Measurements from ENCODE around the gene BABAM1. TPM values are rescaled to one million over a fixed set of nuclear protein-coding genes. Genes with fewer than 3 reads are reported as not detected.

Gene BABAM1
- total and polyA plus RNA-seq, 8 donors = 25.5 to 71.1 (median 33.0) TPM

DNA sequence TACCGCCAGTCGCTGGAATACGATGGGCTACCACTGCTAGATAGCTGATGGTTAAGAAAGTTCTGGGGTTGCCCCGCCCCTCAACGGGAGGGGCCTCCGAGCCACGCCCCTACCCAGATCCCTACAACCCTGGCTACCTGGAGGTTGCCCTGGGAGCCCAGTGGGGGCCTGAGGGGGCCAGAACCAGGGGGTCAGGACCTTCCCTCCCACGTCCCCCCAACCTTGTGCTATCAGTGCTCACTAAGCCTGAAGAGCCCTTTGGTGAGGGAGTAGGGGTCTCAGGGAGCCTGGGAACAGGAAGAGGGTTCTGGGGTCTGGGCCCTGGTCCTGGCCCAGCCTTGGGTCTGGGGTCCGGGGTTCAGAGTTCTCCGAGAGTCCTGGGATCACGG is 32.3 kb upstream of the BABAM1 start:
- H3K36me3 ChIP-seq = peaks cover 0 to 19% (median 8%) of the 10 kb centered on the region in 3 donors
- no peaks in the 10 kb centered on the region for H3K27me3 ChIP-seq
- H3K27ac ChIP-seq = peak overlapping the region in 3 of 4 donors; percentile 42 to 69 (median 64)
- H3K4me1 ChIP-seq = peaks cover 1 to 18% (median 5%) of the 10 kb centered on the region in 3 donors
- ATAC-seq (peak; percentile 59 to 81 (median 78)), DNase-seq (peak in 3 of 6 donors; percentile 63 to 81 (median 73)), FAIRE-seq (no peak)
- intact Hi-C loops (cut with DNase I) = no loop called here
- peak overlapping the region in 1 of 4 donors; percentile 59 for H3K4me3 ChIP-seq
- 46 to 53% methylated on average over 11 of the region's 11 CpGs for WGBS, 2 donors
- TF ChIP-seq, protein P1, sequence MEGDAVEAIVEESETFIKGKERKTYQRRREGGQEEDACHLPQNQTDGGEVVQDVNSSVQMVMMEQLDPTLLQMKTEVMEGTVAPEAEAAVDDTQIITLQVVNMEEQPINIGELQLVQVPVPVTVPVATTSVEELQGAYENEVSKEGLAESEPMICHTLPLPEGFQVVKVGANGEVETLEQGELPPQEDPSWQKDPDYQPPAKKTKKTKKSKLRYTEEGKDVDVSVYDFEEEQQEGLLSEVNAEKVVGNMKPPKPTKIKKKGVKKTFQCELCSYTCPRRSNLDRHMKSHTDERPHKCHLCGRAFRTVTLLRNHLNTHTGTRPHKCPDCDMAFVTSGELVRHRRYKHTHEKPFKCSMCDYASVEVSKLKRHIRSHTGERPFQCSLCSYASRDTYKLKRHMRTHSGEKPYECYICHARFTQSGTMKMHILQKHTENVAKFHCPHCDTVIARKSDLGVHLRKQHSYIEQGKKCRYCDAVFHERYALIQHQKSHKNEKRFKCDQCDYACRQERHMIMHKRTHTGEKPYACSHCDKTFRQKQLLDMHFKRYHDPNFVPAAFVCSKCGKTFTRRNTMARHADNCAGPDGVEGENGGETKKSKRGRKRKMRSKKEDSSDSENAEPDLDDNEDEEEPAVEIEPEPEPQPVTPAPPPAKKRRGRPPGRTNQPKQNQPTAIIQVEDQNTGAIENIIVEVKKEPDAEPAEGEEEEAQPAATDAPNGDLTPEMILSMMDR (IDR thresholded peaks at IDR 0.05) = no peak
- no peaks in the 10 kb centered on the region for H3K9me3 ChIP-seq

DNA sequence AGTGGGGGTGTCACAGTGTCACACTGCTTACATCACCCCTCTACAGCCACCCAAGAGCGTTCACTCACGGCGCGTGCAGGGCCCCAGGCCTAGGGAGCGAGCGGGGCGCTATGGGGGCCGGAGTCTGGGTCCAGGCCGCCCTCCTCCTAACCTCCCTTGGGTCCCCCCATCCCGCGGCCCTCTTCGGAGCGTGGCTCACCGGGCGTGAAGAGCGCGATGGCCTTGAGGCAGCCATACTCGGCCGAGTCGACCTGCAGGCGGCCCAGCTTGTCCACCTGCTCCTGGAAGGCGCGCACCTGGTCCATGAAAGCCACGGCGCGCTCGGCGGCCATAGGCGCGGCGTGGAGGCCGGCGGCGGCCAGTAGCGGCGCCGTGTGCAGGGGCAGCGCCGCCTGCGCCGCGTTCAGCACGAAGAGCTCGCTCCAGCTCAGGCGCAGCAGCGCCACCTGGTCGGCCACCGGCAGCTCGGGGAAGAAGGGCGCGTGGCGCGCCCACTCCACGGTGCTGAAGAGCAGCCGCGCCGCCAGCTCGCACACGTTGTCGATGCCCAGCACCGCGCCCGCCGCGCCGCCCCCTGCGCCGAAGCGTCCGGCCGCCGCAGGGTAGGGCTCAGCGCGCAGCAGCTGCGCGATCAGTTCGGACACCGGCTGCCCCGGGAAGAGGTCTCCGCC is 31.8 kb upstream of the BABAM1 start:
- no peaks in the 10 kb centered on the region for H3K9me3 ChIP-seq
- TF ChIP-seq, protein P1 (IDR thresholded peaks at IDR 0.05) = no peak
- WGBS, 2 donors = 18 to 26% methylated on average over 51 to 80 of the region's 80 CpGs
- FAIRE-seq (no peak), DNase-seq (peak; percentile 64 to 84 (median 68)), ATAC-seq (peak; percentile 59 to 88 (median 84))
- intact Hi-C loops (cut with DNase I) = no loop called here
- peak overlapping the region in 3 of 4 donors; percentile 42 to 69 (median 64) for H3K27ac ChIP-seq
- H3K27me3 ChIP-seq = no peaks in the 10 kb centered on the region
- peaks cover 0 to 19% (median 8%) of the 10 kb centered on the region in 3 donors for H3K36me3 ChIP-seq
- peaks cover 5 to 21% (median 7%) of the 10 kb centered on the region in 3 donors for H3K4me1 ChIP-seq
- peak overlapping the region; percentile 31 to 59 (median 38) for H3K4me3 ChIP-seq

DNA sequence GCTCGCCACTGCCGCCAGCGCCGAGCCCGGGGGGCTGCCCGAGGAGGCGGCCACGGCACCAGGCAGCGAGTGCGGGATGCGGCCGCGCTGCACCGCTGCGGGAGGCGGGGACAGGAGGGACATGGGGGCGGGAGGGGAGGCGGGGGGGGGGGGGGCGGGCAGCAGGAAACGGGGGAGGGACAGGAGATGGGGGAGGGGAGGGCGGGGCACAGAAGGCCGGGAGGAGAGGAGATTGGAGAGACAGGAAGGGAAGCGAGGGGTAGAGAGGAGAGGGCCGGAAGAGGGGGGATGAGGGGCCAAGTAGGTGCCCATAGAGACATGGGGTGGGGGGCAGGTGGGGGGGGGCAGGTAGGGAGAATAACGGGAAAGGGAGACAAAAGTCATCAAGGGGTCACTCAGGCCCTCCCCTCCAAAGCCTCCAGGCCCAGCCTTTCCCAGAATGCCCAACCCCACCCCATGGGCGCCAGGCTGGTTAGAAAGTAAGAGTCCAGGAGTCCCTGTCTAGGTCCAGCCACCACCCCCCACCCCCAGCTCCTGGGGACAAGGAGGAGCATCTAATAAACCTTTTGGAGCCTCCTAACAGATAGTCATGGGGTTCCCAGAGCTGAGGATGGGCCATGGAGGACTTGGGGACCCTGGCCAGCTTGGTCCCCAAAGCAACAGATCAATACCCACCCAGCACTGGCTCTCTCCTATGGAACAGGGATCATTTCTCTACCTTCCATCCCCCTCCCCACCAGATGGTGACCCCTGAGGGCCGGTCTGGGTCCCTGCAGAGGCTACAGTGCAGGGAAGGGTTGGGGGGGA is 31.1 kb upstream of the BABAM1 start:
- FAIRE-seq = no peak
- TF ChIP-seq, protein P1 (IDR thresholded peaks at IDR 0.05) = no peak
- intact Hi-C loops (cut with DNase I) = no loop called here
- peak; percentile 11 to 46 (median 23) for ATAC-seq
- peaks cover 0 to 19% (median 8%) of the 10 kb centered on the region in 3 donors for H3K36me3 ChIP-seq
- 14 to 19% methylated on average over 12 to 24 of the region's 27 CpGs for WGBS, 2 donors
- H3K4me1 ChIP-seq = peaks cover 5 to 21% (median 9%) of the 10 kb centered on the region in 3 donors
- peak overlapping the region; percentile 31 to 59 (median 38) for H3K4me3 ChIP-seq
- H3K27ac ChIP-seq = peak overlapping the region in 3 of 4 donors; percentile 42 to 69 (median 64)
- H3K27me3 ChIP-seq = no peaks in the 10 kb centered on the region
- no peaks in the 10 kb centered on the region for H3K9me3 ChIP-seq
- DNase-seq = peak in 1 of 6 donors; percentile 37

DNA sequence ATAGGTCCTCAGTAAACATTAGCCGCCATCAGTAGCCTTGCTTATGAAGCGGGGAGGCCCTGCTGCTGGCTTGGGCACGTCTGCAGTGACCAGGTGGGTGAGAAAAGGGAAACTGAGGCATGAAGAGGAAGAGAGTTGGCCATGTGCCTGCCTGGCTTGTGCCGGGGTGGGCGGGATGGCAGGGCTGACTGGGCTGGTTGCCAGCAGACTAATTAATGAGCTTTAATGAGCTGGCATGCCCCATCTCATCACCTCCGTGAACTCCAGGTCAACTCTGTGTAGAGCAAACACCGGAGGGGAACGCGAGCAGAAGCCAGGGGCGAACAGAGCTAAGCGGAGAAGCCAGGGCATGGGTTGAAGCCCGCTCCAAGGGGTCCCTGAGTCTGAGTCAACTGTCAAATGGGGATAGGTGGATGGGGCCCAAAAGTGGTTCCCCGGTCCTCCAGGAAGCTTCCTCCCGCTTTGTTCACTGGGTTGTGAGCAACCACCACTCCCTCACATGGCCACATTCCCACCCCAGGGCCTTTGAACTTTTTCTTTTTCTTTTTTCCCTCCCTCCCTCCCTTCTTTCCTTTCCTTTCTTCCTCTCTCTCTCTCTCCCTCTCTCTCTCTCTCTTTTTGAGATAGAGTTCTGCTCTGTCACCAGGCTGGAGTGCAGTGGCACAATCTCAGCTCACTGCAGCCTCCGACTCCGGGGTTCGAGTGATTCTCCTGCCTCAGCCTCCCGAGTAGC is 30.3 kb upstream of the BABAM1 start:
- peak in 1 of 6 donors; percentile 59 for DNase-seq
- Histone ChIP-seq H3K36me3 (peaks cover 0 to 19% (median 7%) of the 10 kb centered on the region in 3 donors), H3K27ac (no peak overlapping the region), H3K27me3 (no peaks in the 10 kb centered on the region), H3K4me1 (peaks cover 5 to 21% (median 9%) of the 10 kb centered on the region in 3 donors), H3K9me3 (no peaks in the 10 kb centered on the region), H3K4me3 (no peak overlapping the region)
- FAIRE-seq = no peak
- TF ChIP-seq, protein P1 (IDR thresholded peaks at IDR 0.05) = no peak
- intact Hi-C loops (cut with DNase I) = no loop called here
- 79 to 81% methylated on average over 18 of the region's 18 CpGs for WGBS, 2 donors
- no peak for ATAC-seq

Data from pancreas (tissue), 10 donors.